Fibroblast of the aortic adventitia (primary cell): ENCODE measurements around the gene AKR1B1. TPM values are rescaled to one million over a fixed set of nuclear protein-coding genes. Genes with fewer than 3 reads are reported as not detected.
A peak's percentile ranks its signal among the peaks of the same experiment; 100 is the strongest.

Experiments
- DNase-seq: peaks from one replicate; pipeline ENCODE4 v3.0.0-alpha.2; 2010; ENCODE audit warnings: low read depth
- H3K4me3 ChIP-seq: 2 replicates; pipeline ENCODE4 v1.5.1; 2011; ENCODE audit warnings: low read depth, mild to moderate bottlenecking, control low read depth, low read length, moderate library complexity
- CTCF ChIP-seq: IDR thresholded peaks from 2 replicates; pipeline ENCODE4 v1.5.1; 2011; ENCODE audit warnings: mild to moderate bottlenecking, low read length, control low read depth, inconsistent platforms; ENCODE audit not compliant: insufficient read depth
- total RNA-seq: library from RNA; depleted of rRNA; stranded (reverse); fragments of >200 nt; gene quantifications from 2 replicates; pipeline ENCODE4 v1.2.3, GENCODE V29; 2012; ENCODE audit warnings: low replicate concordance

Gene AKR1B1
- total RNA-seq, 1 donor = 167 TPM

- no peak for TF ChIP-seq CTCF
- H3K4me3 ChIP-seq = no peak overlapping the region
- DNase-seq = no peak
These were observed 16.3 kb downstream of the AKR1B1 start for GRCh38 chr7:134442441-134443220.

- H3K4me3 ChIP-seq = no peak overlapping the region
- TF ChIP-seq CTCF = no peak
- no peak for DNase-seq
These were observed 17.6 kb downstream of the AKR1B1 start for GRCh38 chr7:134441264-134441663.

- H3K4me3 ChIP-seq = no peak overlapping the region
These were observed 18.4 kb downstream of the AKR1B1 start for GRCh38 chr7:134440476-134440875.

GRCh38 chr7:134440067-134440466 is 18.8 kb downstream of the AKR1B1 start:
- no peak for TF ChIP-seq CTCF
- no peak overlapping the region for H3K4me3 ChIP-seq
- no peak for DNase-seq

More at GRCh38 chr7:134440476-134440875, 18.4 kb downstream of the AKR1B1 start:
- TF ChIP-seq CTCF = no peak
- no peak for DNase-seq

GRCh38 chr7:134438946-134439345 is 20.0 kb downstream of the AKR1B1 start:
- DNase-seq = no peak
- no peak overlapping the region for H3K4me3 ChIP-seq
- no peak for TF ChIP-seq CTCF

- DNase-seq = peak; percentile 84
- no peak overlapping the region for H3K4me3 ChIP-seq
- no peak for TF ChIP-seq CTCF
These were observed 23.6 kb downstream of the AKR1B1 start for GRCh38 chr7:134435161-134435920.
